GM12891 (cell line): ENCODE measurements around the gene SNX11. TPM values are rescaled to one million over a fixed set of nuclear protein-coding genes. Genes with fewer than 3 reads are reported as not detected.
"Not testable (repeated sequence)": the region's sequence is repeated elsewhere in the genome, so short reads cannot be mapped to it uniquely, and the experiment has no call there.

ENCODE experiments used
- DNase-seq: peaks from one replicate; pipeline ENCODE4 v3.0.0; 2011; ENCODE audit warnings: low spot score; ENCODE audit not compliant: insufficient read length
- FAIRE-seq: peaks from 2 replicates; lab custom pipeline; 2011; peaks lifted over from hg19 to GRCh38; lab: Jason Lieb, UNC
- PAX5 ChIP-seq: IDR thresholded peaks from 2 replicates; pipeline ENCODE4 v1.6.1; 2011; ENCODE audit warnings: low read length, moderate library complexity, mild to moderate bottlenecking; ENCODE audit not compliant: insufficient read depth, severe bottlenecking
- POLR2A ChIP-seq: IDR thresholded peaks from 2 replicates; pipeline ENCODE4 v1.6.1; 2011; ENCODE audit warnings: low read depth, low read length, control low read depth
- POLR2AphosphoS5 ChIP-seq: IDR thresholded peaks from 2 replicates; pipeline ENCODE4 v1.6.1; 2011; ENCODE audit warnings: low read depth, low read length, control low read depth
- POU2F2 ChIP-seq: IDR thresholded peaks from 2 replicates; pipeline ENCODE4 v1.6.1; 2011; ENCODE audit warnings: low read depth, mild to moderate bottlenecking, control low read depth, low read length, moderate library complexity
- SPI1 ChIP-seq: IDR thresholded peaks from 2 replicates; pipeline ENCODE4 v1.6.1; 2011; ENCODE audit warnings: low read depth, low read length, control low read depth
- TAF1 ChIP-seq: IDR thresholded peaks from 2 replicates; pipeline ENCODE4 v1.6.1; 2011; ENCODE audit warnings: low read depth, low read length, control low read depth
- polyA plus RNA-seq: library from polyadenylated mRNA; unstranded; fragments of >200 nt; gene quantifications from one replicate; pipeline ENCODE4 v1.2.1, GENCODE V29; 2012; ENCODE audit warnings: low read depth, missing spikeins, inconsistent platforms; ENCODE audit not compliant: missing spikeins

The SNX11 gene
- polyA plus RNA-seq, result 67.6 TPM

GRCh38 chr17:48107137-48108055 is at the start of gene SNX11:
Gene SNX11 (plus strand): TSS chr17:48107766. CDS start chr17:48112044, 4,278 bp downstream.
- FAIRE-seq, result peak; percentile 87
- DNase-seq, result peak; percentile 68
- TF ChIP-seq POLR2AphosphoS5 (peak; percentile 52; the same call in 1 of the 2 replicates), SPI1 (no peak), TAF1 (0 out of 2 replicates have a peak, but pooled peaks have one; percentile 62), PAX5 (no peak), POU2F2 (no peak), POLR2A (peak; percentile 80; the same call in 1 of the 2 replicates)

GRCh38 chr17:48058393-48059124 is 49.0 kb upstream of the SNX11 start:
- no peak for FAIRE-seq
- DNase-seq, result no peak
- TF ChIP-seq POLR2A (no peak), POLR2AphosphoS5 (no peak), SPI1 (no peak), TAF1 (no peak), PAX5 (no peak), POU2F2 (no peak)

- no peak for DNase-seq
- TF ChIP-seq POLR2A (no peak), TAF1 (no peak)
- no peak for FAIRE-seq
Observed at GRCh38 chr17:48059125-48059668, 48.4 kb upstream of the SNX11 start.

GRCh38 chr17:48060249-48060648 is 47.3 kb upstream of the SNX11 start:
- DNase-seq, result no peak
- TF ChIP-seq SPI1, result no peak
- FAIRE-seq, result no peak

- no peak for DNase-seq
- no peak for TF ChIP-seq PAX5
- TF ChIP-seq SPI1, result no peak
Observed at GRCh38 chr17:48062273-48062672, 45.3 kb upstream of the SNX11 start.

GRCh38 chr17:48064638-48065037 is 42.9 kb upstream of the SNX11 start:
- no peak for DNase-seq
- TF ChIP-seq PAX5 (no peak), TAF1 (no peak), POLR2A (no peak), SPI1 (no peak), POLR2AphosphoS5 (no peak), POU2F2 (no peak)
- FAIRE-seq, result no peak

More at GRCh38 chr17:48062273-48062672, 45.3 kb upstream of the SNX11 start:
- FAIRE-seq, result no peak

- TF ChIP-seq POLR2A (no peak), TAF1 (no peak), SPI1 (no peak), POU2F2 (no peak), PAX5 (no peak), POLR2AphosphoS5 (no peak)
- no peak for DNase-seq
- no peak for FAIRE-seq
Observed at GRCh38 chr17:48066192-48066591, 41.4 kb upstream of the SNX11 start.

GRCh38 chr17:48066656-48067055 is 40.9 kb upstream of the SNX11 start:
- DNase-seq (no peak), FAIRE-seq (no peak)
- TF ChIP-seq POLR2A (no peak), POU2F2 (no peak), PAX5 (no peak), SPI1 (no peak), TAF1 (no peak), POLR2AphosphoS5 (no peak)

GRCh38 chr17:48067245-48067644 is 40.3 kb upstream of the SNX11 start:
- FAIRE-seq, result no peak
- TF ChIP-seq SPI1, result no peak
- TF ChIP-seq PAX5, result no peak
- no peak for TF ChIP-seq POU2F2
- no peak for TF ChIP-seq POLR2AphosphoS5
- no peak for TF ChIP-seq TAF1
- no peak for DNase-seq

- DNase-seq, FAIRE-seq: not testable (repeated sequence)
Observed at GRCh38 chr17:48067808-48068207, 39.8 kb upstream of the SNX11 start.
